GM12873 (cell line): ENCODE measurements around the gene CNKSR1.

Experiments
- CTCF ChIP-seq: IDR thresholded peaks from 2 replicates; pipeline ENCODE4 v1.5.1; 2012; ENCODE audit warnings: low read depth, mild to moderate bottlenecking, moderate library complexity, low read length, control low read depth; ENCODE audit not compliant: insufficient read depth; ENCODE audit errors: missing control alignments

Gene CNKSR1

GRCh38 chr1:26181586-26182382 is 4.5 kb downstream of the CNKSR1 start:
- no peak for TF ChIP-seq CTCF

GRCh38 chr1:26182383-26182696 is 5.0 kb downstream of the CNKSR1 start:
- no peak for TF ChIP-seq CTCF

DNA sequence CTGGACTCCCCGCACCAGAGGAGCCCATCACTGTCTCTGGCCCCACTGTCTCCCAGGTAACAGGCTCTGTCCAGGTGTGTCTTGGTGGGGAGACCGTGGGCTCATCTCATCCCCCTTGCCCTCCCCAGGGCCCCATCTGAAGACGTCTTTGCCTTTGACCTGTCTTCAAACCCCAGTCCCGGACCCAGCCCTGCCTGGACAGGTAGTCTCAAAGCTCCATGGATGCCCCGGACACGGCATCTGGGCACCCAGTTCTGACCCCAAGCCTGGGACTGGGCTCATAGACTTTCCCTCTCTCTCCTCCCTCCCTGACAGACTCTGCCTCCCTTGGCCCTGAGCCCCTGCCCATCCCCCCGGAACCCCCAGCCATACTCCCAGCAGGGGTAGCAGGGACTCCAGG is 6.8 kb downstream of the CNKSR1 start:
- TF ChIP-seq CTCF, result no peak

GRCh38 chr1:26184883-26185282 is 7.6 kb downstream of the CNKSR1 start:
- TF ChIP-seq CTCF, result no peak

DNA sequence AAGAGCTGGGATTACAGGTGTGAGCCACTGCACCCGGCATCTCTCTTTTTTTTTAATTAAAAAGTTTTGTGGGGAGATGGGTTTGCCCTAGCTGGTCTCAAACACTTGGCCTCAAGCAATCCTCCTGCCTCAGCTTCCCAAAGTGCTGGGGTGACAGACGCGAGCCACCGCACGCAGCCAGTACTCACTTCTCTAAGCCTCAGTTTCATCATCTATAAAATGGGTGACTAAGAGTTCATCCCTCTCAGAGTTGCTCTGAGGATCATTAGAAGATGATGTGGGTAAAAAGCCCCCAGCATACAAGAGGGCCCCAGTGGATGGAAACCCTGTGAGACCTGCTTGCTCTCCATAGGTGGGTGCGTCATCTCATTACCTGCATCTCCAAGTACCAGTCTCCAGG is 10.6 kb downstream of the CNKSR1 start:
- no peak for TF ChIP-seq CTCF

GRCh38 chr1:26188477-26188876 is 11.2 kb downstream of the CNKSR1 start:
- TF ChIP-seq CTCF, result no peak

DNA sequence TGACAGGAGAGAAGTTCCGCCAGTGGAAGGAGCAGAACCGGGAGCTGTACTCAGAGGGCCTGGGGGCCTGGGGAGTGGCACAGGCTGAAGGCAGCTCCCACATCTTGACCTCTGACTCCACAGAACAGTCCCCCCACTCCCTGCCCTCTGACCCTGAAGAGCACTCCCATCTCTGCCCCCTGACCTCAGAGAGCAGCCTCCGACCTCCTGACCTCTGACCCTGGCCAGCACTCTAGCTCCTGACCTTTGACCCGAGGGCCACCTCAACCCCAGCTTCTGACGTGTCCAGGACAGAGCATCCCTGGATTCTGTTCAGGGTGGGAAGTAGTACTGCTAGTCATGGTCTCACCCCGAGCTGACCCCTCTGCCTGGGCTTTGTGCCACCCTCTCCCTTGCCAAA is 12.0 kb downstream of the CNKSR1 start:
- TF ChIP-seq CTCF, result no peak

DNA sequence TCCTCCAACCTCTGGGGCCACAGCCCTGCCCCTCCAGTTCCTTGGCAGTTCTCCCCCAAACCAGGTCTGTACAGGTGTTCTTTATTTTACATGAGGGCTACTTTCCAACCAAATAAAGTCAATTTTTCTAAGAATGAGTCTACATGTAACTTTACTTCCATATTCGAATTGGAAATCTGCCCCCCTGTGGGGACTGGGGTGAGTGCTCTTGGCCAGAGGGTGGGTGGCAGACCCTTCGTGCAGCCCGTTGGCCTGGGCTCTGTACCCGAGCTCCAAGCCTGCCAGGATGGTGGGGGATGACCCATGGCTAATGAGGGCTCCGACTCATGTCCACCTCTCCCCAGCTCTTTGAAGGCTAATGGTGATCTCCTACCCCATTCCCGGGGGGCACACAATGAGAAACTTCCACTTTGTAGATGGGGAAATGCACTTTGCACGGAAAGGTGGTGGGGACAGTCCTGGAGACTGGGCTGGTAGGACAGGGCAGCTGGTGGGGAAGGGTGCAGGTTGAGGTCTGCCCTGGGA is 12.5 kb downstream of the CNKSR1 start:
- TF ChIP-seq CTCF, result no peak
